Hematopoietic multipotent progenitor cell treated with erythropoietin and hydrocortisone succinate and interleukin-3 and kit ligand, for 15 days (in vitro differentiated cells): ENCODE data around the gene RPP25L.

Source experiments
- DNase-seq: peaks from one replicate; pipeline ENCODE4 v3.0.0-alpha.2; 2015; ENCODE audit warnings: low spot score

The RPP25L gene

GRCh38 chr9:34568774-34569173, 43.1 kb downstream of the RPP25L start:
- DNase-seq, result no peak

GRCh38 chr9:34568133-34568532, 43.8 kb downstream of the RPP25L start:
- no peak for DNase-seq

GRCh38 chr9:34566972-34567371, 44.9 kb downstream of the RPP25L start:
- DNase-seq, result no peak

GRCh38 chr9:34566322-34566721, 45.6 kb downstream of the RPP25L start:
- DNase-seq, result no peak

- no peak for DNase-seq
These were observed 46.0 kb downstream of the RPP25L start for GRCh38 chr9:34565856-34566255.

- DNase-seq, result no peak
These were observed 47.3 kb downstream of the RPP25L start for GRCh38 chr9:34564617-34565016.

- no peak for DNase-seq
These were observed 48.6 kb downstream of the RPP25L start for GRCh38 chr9:34563262-34563661.

GRCh38 chr9:34562135-34562745, 49.7 kb downstream of the RPP25L start:
- DNase-seq, result peak; percentile 39

GRCh38 chr9:34560599-34561214, 51.2 kb downstream of the RPP25L start:
- no peak for DNase-seq
